Lung (tissue), 12 donors: ENCODE results near the gene STAC3. TPM values are rescaled to one million over a fixed set of nuclear protein-coding genes. Genes with fewer than 3 reads are reported as not detected.

ENCODE experiments used
- ATAC-seq: fragments of 200-7000 bp; cut with Tn5 transposase; one replicate; pipeline ENCODE4 v1.9.1; 2020; ENCODE audit warnings: moderate number of reproducible peaks; ENCODE audit not compliant: insufficient read depth, low FRiP score
- DNase-seq, 3 donors: peaks; one replicate each; pipeline ENCODE4 v3.0.0-alpha.2; 2013 to 2017
- H3K27ac ChIP-seq, 2 donors: one replicate each; pipeline ENCODE4 v1.5.1; 2013; ENCODE audit warnings: mild to moderate bottlenecking in 2 of 2, moderate library complexity in 2 of 2, control low read depth in 1 of 2, inconsistent platforms in 1 of 2, low read depth in 1 of 2, low read length in 1 of 2
- H3K27me3 ChIP-seq, 3 donors: one replicate each; pipeline ENCODE4 v1.5.1; 2013; ENCODE audit warnings: low read length in 2 of 3; ENCODE audit not compliant: control insufficient read depth in 3 of 3, insufficient read depth in 3 of 3
- H3K36me3 ChIP-seq, 4 donors: one replicate each; pipeline ENCODE4 v1.5.1; 2013; ENCODE audit warnings: low read length in 4 of 4, mild to moderate bottlenecking in 1 of 4, moderate library complexity in 1 of 4; ENCODE audit not compliant: control insufficient read depth in 4 of 4, insufficient read depth in 4 of 4
- H3K4me1 ChIP-seq, 5 donors: one replicate each; pipeline ENCODE4 v1.5.1; 2013; ENCODE audit warnings: low read length in 5 of 5, mild to moderate bottlenecking in 2 of 5, moderate library complexity in 1 of 5; ENCODE audit not compliant: control insufficient read depth in 5 of 5, insufficient read depth in 5 of 5
- H3K4me3 ChIP-seq: one replicate; pipeline ENCODE4 v1.5.1; 2013; ENCODE audit warnings: mild to moderate bottlenecking, control low read depth, moderate library complexity
- H3K9ac ChIP-seq, 2 donors: one replicate each; pipeline ENCODE4 v1.5.1; 2013; ENCODE audit warnings: low read length in 2 of 2, control low read depth in 1 of 2; ENCODE audit not compliant: insufficient read depth in 1 of 2
- H3K9me3 ChIP-seq, 4 donors: one replicate each; pipeline ENCODE4 v1.5.1; 2013; ENCODE audit warnings: low read length in 3 of 4, mild to moderate bottlenecking in 1 of 4, moderate library complexity in 1 of 4; ENCODE audit not compliant: control insufficient read depth in 4 of 4, insufficient read depth in 3 of 4
- WGBS, 2 donors: extraction: QIAGEN DNeasy Blood & Tissue Kit; methylation state at CpG; one replicate each; pipeline ENCODE4 v1.1.7; 2013; 5-methylcytosine and 5-hydroxymethylcytosine counted together
- polyA plus RNA-seq, 2 donors: library from polyadenylated mRNA; stranded (reverse); fragments of 200-250 nt; gene quantifications; one replicate each; pipeline ENCODE4 v1.2.1, GENCODE V29; 2013
- total RNA-seq, 2 donors: library from RNA; depleted of rRNA in 1 of 2; stranded (reverse); fragments of >200 nt in 1 of 2; gene quantifications; one replicate each; pipeline ENCODE4 v1.2.1, GENCODE V29; 2014 to 2021
- TF ChIP-seq, protein P1 (sequence below): IDR thresholded peaks from 2 replicates; pipeline ENCODE4 v1.5.1; 2012; ENCODE audit warnings: mild to moderate bottlenecking; ENCODE audit errors: control extremely low read depth, extremely low read depth
- donor health status: control.
- donor health status: control.
- donor health status: Bipolar disorder and iron deficiency.
- donor health status: healthy.
- donor health status: DM: yes; HTN: yes; CAD: no.

The STAC3 gene
- total and polyA plus RNA-seq, 4 donors, result 1.7 to 7.4 (median 6.4) TPM

DNA sequence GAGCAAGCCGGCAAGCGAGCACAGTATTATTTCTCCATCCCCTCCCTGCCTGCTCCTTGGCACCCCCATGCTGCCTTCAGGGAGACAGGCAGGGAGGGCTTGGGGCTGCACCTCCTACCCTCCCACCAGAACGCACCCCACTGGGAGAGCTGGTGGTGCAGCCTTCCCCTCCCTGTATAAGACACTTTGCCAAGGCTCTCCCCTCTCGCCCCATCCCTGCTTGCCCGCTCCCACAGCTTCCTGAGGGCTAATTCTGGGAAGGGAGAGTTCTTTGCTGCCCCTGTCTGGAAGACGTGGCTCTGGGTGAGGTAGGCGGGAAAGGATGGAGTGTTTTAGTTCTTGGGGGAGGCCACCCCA, 38.3 kb downstream of the STAC3 start:
- no peak overlapping the region for H3K27ac ChIP-seq
- peaks cover 0 to 43% (median 23%) of the 10 kb centered on the region in 4 donors for H3K36me3 ChIP-seq
- TF ChIP-seq, protein P1, sequence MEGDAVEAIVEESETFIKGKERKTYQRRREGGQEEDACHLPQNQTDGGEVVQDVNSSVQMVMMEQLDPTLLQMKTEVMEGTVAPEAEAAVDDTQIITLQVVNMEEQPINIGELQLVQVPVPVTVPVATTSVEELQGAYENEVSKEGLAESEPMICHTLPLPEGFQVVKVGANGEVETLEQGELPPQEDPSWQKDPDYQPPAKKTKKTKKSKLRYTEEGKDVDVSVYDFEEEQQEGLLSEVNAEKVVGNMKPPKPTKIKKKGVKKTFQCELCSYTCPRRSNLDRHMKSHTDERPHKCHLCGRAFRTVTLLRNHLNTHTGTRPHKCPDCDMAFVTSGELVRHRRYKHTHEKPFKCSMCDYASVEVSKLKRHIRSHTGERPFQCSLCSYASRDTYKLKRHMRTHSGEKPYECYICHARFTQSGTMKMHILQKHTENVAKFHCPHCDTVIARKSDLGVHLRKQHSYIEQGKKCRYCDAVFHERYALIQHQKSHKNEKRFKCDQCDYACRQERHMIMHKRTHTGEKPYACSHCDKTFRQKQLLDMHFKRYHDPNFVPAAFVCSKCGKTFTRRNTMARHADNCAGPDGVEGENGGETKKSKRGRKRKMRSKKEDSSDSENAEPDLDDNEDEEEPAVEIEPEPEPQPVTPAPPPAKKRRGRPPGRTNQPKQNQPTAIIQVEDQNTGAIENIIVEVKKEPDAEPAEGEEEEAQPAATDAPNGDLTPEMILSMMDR, result no peak
- WGBS, 2 donors, result 76 to 83% methylated on average over 7 of the region's 7 CpGs
- H3K27me3 ChIP-seq, result peaks cover 0 to 24% (median 15%) of the 10 kb centered on the region in 3 donors
- peaks cover 0 to 13% (median 10%) of the 10 kb centered on the region in 5 donors for H3K4me1 ChIP-seq
- H3K9ac ChIP-seq, result no peak overlapping the region
- no peaks in the 10 kb centered on the region for H3K9me3 ChIP-seq
- no peak overlapping the region for H3K4me3 ChIP-seq
- ATAC-seq (no peak), DNase-seq (no peak)

DNA sequence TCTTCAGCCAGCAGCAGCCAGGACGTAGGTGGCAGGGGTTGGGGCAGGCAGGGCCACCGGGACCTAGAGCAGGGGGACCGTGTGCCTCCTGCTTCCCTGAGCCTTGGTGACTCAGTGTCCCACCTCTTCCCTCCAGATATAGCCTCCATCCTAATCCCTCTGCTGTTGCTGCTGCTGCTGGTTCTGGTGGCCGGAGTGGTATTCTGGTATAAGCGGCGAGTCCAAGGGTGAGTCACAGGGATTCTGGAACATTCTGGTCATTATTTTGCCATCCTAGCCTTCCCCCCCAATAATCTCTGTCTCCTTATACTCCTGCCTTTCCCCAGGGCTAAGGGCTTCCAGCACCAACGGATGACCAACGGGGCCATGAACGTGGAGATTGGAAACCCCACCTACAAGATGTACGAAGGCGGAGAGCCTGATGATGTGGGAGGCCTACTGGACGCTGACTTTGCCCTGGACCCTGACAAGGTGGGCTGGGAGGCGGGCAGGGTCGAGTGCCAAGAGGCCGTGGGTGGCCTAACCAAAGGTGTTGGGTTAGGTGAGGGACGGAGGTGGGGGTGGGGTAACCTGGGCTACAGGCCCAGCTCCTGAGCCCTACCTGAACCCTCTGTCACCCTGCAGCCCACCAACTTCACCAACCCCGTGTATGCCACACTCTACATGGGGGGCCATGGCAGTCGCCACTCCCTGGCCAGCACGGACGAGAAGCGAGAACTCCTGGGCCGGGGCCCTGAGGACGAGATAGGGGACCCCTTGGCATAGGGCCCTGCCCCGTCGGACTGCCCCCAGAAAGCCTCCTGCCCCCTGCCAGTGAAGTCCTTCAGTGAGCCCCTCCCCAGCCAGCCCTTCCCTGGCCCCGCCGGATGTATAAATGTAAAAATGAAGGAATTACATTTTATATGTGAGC, 38.9 kb downstream of the STAC3 start:
- Histone ChIP-seq H3K27ac (no peak overlapping the region), H3K9ac (no peak overlapping the region), H3K36me3 (peaks cover 0 to 43% (median 25%) of the 10 kb centered on the region in 4 donors), H3K4me1 (peaks cover 0 to 8% (median 6%) of the 10 kb centered on the region in 5 donors), H3K4me3 (no peak overlapping the region), H3K9me3 (no peaks in the 10 kb centered on the region), H3K27me3 (peaks cover 0 to 18% (median 15%) of the 10 kb centered on the region in 3 donors)
- no peak for ATAC-seq
- no peak for DNase-seq
- 92 to 93% methylated on average over 27 of the region's 27 CpGs for WGBS, 2 donors
- TF ChIP-seq, protein P1, result no peak

DNA sequence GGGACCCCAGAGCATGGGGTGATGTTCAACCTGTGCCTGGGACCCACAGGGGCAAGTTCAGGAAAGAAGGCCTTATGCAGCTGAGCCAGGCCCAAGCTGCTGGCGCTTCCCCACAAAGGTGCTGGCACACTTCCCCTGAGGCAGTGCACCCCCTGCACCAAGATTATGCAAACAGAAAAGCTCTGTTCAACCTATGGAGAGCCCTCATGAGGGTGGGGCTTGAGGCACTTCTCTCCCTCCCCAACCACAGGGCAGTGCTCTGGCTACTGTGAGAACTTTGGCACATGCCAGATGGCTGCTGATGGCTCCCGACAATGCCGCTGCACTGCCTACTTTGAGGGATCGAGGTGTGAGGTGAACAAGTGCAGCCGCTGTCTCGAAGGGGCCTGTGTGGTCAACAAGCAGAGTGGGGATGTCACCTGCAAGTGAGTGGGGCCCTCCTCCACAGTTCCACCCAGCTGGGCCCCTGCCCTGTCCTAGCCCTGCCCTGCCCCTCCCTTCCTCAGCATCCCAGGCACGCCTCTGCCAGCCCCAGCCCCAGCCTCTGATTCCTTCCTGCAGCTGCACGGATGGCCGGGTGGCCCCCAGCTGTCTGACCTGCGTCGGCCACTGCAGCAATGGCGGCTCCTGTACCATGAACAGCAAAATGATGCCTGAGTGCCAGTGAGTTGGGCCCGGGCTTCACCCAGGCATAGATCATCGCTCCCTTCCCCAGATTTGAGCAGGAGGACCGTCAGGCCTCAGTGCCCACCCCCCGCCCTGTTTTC, 39.9 kb downstream of the STAC3 start:
- TF ChIP-seq, protein P1, result no peak
- Histone ChIP-seq H3K4me1 (peaks cover 0 to 5% (median 4%) of the 10 kb centered on the region in 5 donors), H3K9me3 (no peaks in the 10 kb centered on the region), H3K27ac (no peak overlapping the region), H3K4me3 (no peak overlapping the region), H3K27me3 (peaks cover 0 to 16% (median 15%) of the 10 kb centered on the region in 3 donors), H3K9ac (no peak overlapping the region), H3K36me3 (peaks cover 0 to 48% (median 31%) of the 10 kb centered on the region in 4 donors)
- ATAC-seq, result no peak
- WGBS, 2 donors, result 86% methylated on average over 16 of the region's 16 CpGs
- DNase-seq, result no peak
